ENCODE measurements around the gene KCNK10. TPM values are rescaled to one million over a fixed set of nuclear protein-coding genes. Genes with fewer than 3 reads are reported as not detected.
A peak's percentile ranks its signal among the peaks of the same experiment; 100 is the strongest.

KCNK10 gene
- polyA plus RNA-seq, 1 donor: 4.5 TPM

- Histone ChIP-seq H3K36me3 (ENCODE audit: control insufficient read depth, insufficient read depth, low read length) (no peaks in the 10 kb centered on the region), H3K4me3 (ENCODE audit: low read length) (peak overlapping the region; percentile 26), H3K4me1 (ENCODE audit: control insufficient read depth, insufficient read depth, low read length) (peaks cover 7% of the 10 kb centered on the region), H3K9me3 (ENCODE audit: control insufficient read depth, low read depth, low read length) (peaks cover 2% of the 10 kb centered on the region), H3K27ac (ENCODE audit: low read length) (no peak overlapping the region), H3K27me3 (ENCODE audit: control insufficient read depth, insufficient read depth, low read length) (peaks cover 87% of the 10 kb centered on the region)
- no peak for DNase-seq
- WGBS (ENCODE audit: insufficient coverage, low lambda C conversion rate): 3% methylated on average over 10 of the region's 26 CpGs
These were observed 474 bp downstream of the KCNK10 start for GRCh38 chr14:88322504-88323085.

- DNase-seq: peak in 1 of 2 donors; percentile 39
- no peak overlapping the region for H3K27ac ChIP-seq (ENCODE audit: low read length)
- H3K9me3 ChIP-seq (ENCODE audit: control insufficient read depth, low read depth, low read length): peaks cover 2% of the 10 kb centered on the region
- peaks cover 80% of the 10 kb centered on the region for H3K27me3 ChIP-seq (ENCODE audit: control insufficient read depth, insufficient read depth, low read length)
- H3K4me1 ChIP-seq (ENCODE audit: control insufficient read depth, insufficient read depth, low read length): peaks cover 7% of the 10 kb centered on the region
- peak overlapping the region; percentile 26 for H3K4me3 ChIP-seq (ENCODE audit: low read length)
- H3K36me3 ChIP-seq (ENCODE audit: control insufficient read depth, insufficient read depth, low read length): no peaks in the 10 kb centered on the region
- WGBS (ENCODE audit: insufficient coverage, low lambda C conversion rate): no CpG with 5 or more reads among the region's 25 CpGs
These were observed 1.2 kb downstream of the KCNK10 start for GRCh38 chr14:88321692-88322503.

GRCh38 chr14:88318406-88318805 is 4.7 kb downstream of the KCNK10 start:
- DNase-seq: no peak
- 80% methylated on average over 2 of the region's 4 CpGs for WGBS (ENCODE audit: insufficient coverage, low lambda C conversion rate)
- H3K4me3 ChIP-seq (ENCODE audit: low read length): no peak overlapping the region
- H3K27me3 ChIP-seq (ENCODE audit: control insufficient read depth, insufficient read depth, low read length): peaks cover 46% of the 10 kb centered on the region
- H3K9me3 ChIP-seq (ENCODE audit: control insufficient read depth, low read depth, low read length): no peaks in the 10 kb centered on the region
- peaks cover 7% of the 10 kb centered on the region for H3K4me1 ChIP-seq (ENCODE audit: control insufficient read depth, insufficient read depth, low read length)
- H3K27ac ChIP-seq (ENCODE audit: low read length): no peak overlapping the region
- no peaks in the 10 kb centered on the region for H3K36me3 ChIP-seq (ENCODE audit: control insufficient read depth, insufficient read depth, low read length)

- Histone ChIP-seq H3K27me3 (ENCODE audit: control insufficient read depth, insufficient read depth, low read length) (peaks cover 31% of the 10 kb centered on the region), H3K27ac (ENCODE audit: low read length) (no peak overlapping the region), H3K4me3 (ENCODE audit: low read length) (no peak overlapping the region), H3K4me1 (ENCODE audit: control insufficient read depth, insufficient read depth, low read length) (no peaks in the 10 kb centered on the region), H3K36me3 (ENCODE audit: control insufficient read depth, insufficient read depth, low read length) (no peaks in the 10 kb centered on the region), H3K9me3 (ENCODE audit: control insufficient read depth, low read depth, low read length) (no peaks in the 10 kb centered on the region)
- no peak for DNase-seq
These were observed 6.5 kb downstream of the KCNK10 start for GRCh38 chr14:88316521-88316920.

- no CpG with 5 or more reads among the region's 6 CpGs for WGBS (ENCODE audit: insufficient coverage, low lambda C conversion rate)
These were observed 10.8 kb downstream of the KCNK10 start for GRCh38 chr14:88312257-88312656.

GRCh38 chr14:88311780-88312179 is 11.3 kb downstream of the KCNK10 start:
- Histone ChIP-seq H3K36me3 (ENCODE audit: control insufficient read depth, insufficient read depth, low read length) (no peaks in the 10 kb centered on the region), H3K4me3 (ENCODE audit: low read length) (no peak overlapping the region), H3K27ac (ENCODE audit: low read length) (no peak overlapping the region), H3K9me3 (ENCODE audit: control insufficient read depth, low read depth, low read length) (no peaks in the 10 kb centered on the region), H3K27me3 (ENCODE audit: control insufficient read depth, insufficient read depth, low read length) (peaks cover 3% of the 10 kb centered on the region), H3K4me1 (ENCODE audit: control insufficient read depth, insufficient read depth, low read length) (no peaks in the 10 kb centered on the region)
- no peak for DNase-seq
- WGBS (ENCODE audit: insufficient coverage, low lambda C conversion rate): no CpG with 5 or more reads among the region's 3 CpGs

More at GRCh38 chr14:88312257-88312656, 10.8 kb downstream of the KCNK10 start:
- H3K9me3 ChIP-seq (ENCODE audit: control insufficient read depth, low read depth, low read length): no peaks in the 10 kb centered on the region
- no peak overlapping the region for H3K27ac ChIP-seq (ENCODE audit: low read length)
- no peak overlapping the region for H3K4me3 ChIP-seq (ENCODE audit: low read length)
- no peaks in the 10 kb centered on the region for H3K4me1 ChIP-seq (ENCODE audit: control insufficient read depth, insufficient read depth, low read length)
- H3K36me3 ChIP-seq (ENCODE audit: control insufficient read depth, insufficient read depth, low read length): no peaks in the 10 kb centered on the region
- H3K27me3 ChIP-seq (ENCODE audit: control insufficient read depth, insufficient read depth, low read length): peaks cover 3% of the 10 kb centered on the region
- DNase-seq: no peak

- WGBS (ENCODE audit: insufficient coverage, low lambda C conversion rate): no CpG with 5 or more reads among the region's 4 CpGs
- no peak for DNase-seq
- Histone ChIP-seq H3K4me3 (ENCODE audit: low read length) (no peak overlapping the region), H3K9me3 (ENCODE audit: control insufficient read depth, low read depth, low read length) (no peaks in the 10 kb centered on the region), H3K4me1 (ENCODE audit: control insufficient read depth, insufficient read depth, low read length) (no peaks in the 10 kb centered on the region), H3K36me3 (ENCODE audit: control insufficient read depth, insufficient read depth, low read length) (no peaks in the 10 kb centered on the region), H3K27me3 (ENCODE audit: control insufficient read depth, insufficient read depth, low read length) (peaks cover 3% of the 10 kb centered on the region), H3K27ac (ENCODE audit: low read length) (no peak overlapping the region)
These were observed 12.6 kb downstream of the KCNK10 start for GRCh38 chr14:88310449-88310848.

GRCh38 chr14:88310021-88310420 is 13.0 kb downstream of the KCNK10 start:
- H3K27me3 ChIP-seq (ENCODE audit: control insufficient read depth, insufficient read depth, low read length): peaks cover 5% of the 10 kb centered on the region
- no peak for DNase-seq
- H3K27ac ChIP-seq (ENCODE audit: low read length): no peak overlapping the region
- H3K4me1 ChIP-seq (ENCODE audit: control insufficient read depth, insufficient read depth, low read length): no peaks in the 10 kb centered on the region
- no peaks in the 10 kb centered on the region for H3K9me3 ChIP-seq (ENCODE audit: control insufficient read depth, low read depth, low read length)
- H3K36me3 ChIP-seq (ENCODE audit: control insufficient read depth, insufficient read depth, low read length): no peaks in the 10 kb centered on the region
- WGBS (ENCODE audit: insufficient coverage, low lambda C conversion rate): 80% methylated on average over 1 of the region's 4 CpGs
- H3K4me3 ChIP-seq (ENCODE audit: low read length): no peak overlapping the region

- Histone ChIP-seq H3K9me3 (ENCODE audit: control insufficient read depth, low read depth, low read length) (no peaks in the 10 kb centered on the region), H3K36me3 (ENCODE audit: control insufficient read depth, insufficient read depth, low read length) (no peaks in the 10 kb centered on the region), H3K27me3 (ENCODE audit: control insufficient read depth, insufficient read depth, low read length) (peaks cover 5% of the 10 kb centered on the region), H3K4me1 (ENCODE audit: control insufficient read depth, insufficient read depth, low read length) (no peaks in the 10 kb centered on the region), H3K27ac (ENCODE audit: low read length) (no peak overlapping the region), H3K4me3 (ENCODE audit: low read length) (no peak overlapping the region)
- no peak for DNase-seq
- WGBS (ENCODE audit: insufficient coverage, low lambda C conversion rate): 100% methylated on average over 1 of the region's 6 CpGs
These were observed 17.3 kb downstream of the KCNK10 start for GRCh38 chr14:88305528-88306322.

- no peaks in the 10 kb centered on the region for H3K36me3 ChIP-seq (ENCODE audit: control insufficient read depth, insufficient read depth, low read length)
- peaks cover 2% of the 10 kb centered on the region for H3K27me3 ChIP-seq (ENCODE audit: control insufficient read depth, insufficient read depth, low read length)
- no peak for DNase-seq
- no peak overlapping the region for H3K27ac ChIP-seq (ENCODE audit: low read length)
- H3K4me3 ChIP-seq (ENCODE audit: low read length): no peak overlapping the region
- WGBS (ENCODE audit: insufficient coverage, low lambda C conversion rate): no CpG with 5 or more reads among the region's 3 CpGs
- no peaks in the 10 kb centered on the region for H3K9me3 ChIP-seq (ENCODE audit: control insufficient read depth, low read depth, low read length)
- no peaks in the 10 kb centered on the region for H3K4me1 ChIP-seq (ENCODE audit: control insufficient read depth, insufficient read depth, low read length)
These were observed 20.0 kb downstream of the KCNK10 start for GRCh38 chr14:88303041-88303440.
